ENCODE results near the gene PIEZO1.
A peak's percentile ranks its signal among the peaks of the same experiment; 100 is the strongest.

The PIEZO1 gene

DNA sequence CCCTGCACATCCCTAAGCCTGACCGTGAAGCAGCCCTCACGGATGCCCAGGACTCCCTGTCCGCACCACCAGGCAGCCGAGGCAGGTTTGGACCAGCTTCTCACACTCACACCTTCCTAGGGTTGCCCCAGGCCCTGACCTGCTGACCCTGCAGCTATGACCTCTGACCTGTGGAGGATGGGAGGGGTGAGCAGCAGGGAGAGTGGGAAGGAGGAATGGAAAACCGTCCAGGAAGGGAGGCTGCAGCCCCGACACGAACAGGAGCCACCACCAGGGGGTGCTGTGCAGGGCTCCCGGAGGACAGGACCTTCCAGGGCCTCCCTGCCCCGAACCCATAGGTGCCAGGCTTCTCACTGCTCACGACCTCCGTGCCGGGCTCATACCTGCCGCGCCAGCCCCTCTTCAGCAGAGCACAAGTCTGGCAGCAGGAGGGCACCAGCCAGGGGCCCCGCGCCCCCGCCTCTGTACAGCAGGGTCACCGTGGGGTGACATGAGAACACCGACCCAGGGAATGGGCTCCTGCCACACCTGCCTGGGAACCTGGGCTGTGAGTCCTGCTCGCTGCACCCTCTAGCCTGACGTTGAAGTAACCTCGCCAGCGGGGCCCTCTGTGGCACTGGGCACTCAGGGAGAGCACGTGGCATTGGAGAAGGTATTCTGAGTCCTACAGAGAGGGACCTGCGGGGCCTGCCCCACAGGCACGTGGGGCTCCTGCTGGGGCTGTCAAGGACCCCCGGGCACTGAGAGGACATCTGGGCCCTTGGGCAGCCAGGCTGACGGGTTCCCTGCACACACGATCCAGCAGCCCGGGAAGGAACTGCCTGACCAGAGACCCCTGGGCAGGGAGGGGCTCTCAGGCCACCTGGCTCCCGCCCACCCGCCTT, 41.1 kb downstream of the PIEZO1 start:
- H2BK12ac ChIP-seq (ENCODE audit: low read length) = no peak overlapping the region
- no peak overlapping the region for H2AFZ ChIP-seq (ENCODE audit: insufficient read depth, low read length, poor library complexity)
- no CpG with 5 or more reads among the region's 32 CpGs for WGBS (ENCODE audit: extremely low coverage, insufficient coverage, insufficient read length)
- no peaks in the 10 kb centered on the region for H3K27me3 ChIP-seq (ENCODE audit: insufficient read depth, low read length)
- H2BK120ac ChIP-seq (ENCODE audit: insufficient read depth, low read length, poor library complexity) = no peak overlapping the region
- H4K8ac ChIP-seq (ENCODE audit: low read depth, low read length) = no peak overlapping the region
- no peaks in the 10 kb centered on the region for H3K79me2 ChIP-seq (ENCODE audit: control insufficient read depth, insufficient read depth, low read length, poor library complexity)
- peak; percentile 76 to 82 for DNase-seq
- no peak overlapping the region for H3K4me3 ChIP-seq (ENCODE audit: low read depth, low read length)
- no peaks in the 10 kb centered on the region for H3K79me1 ChIP-seq (ENCODE audit: low read length)
- no peak overlapping the region for H4K91ac ChIP-seq (ENCODE audit: low read depth, low read length)
- H3K27ac ChIP-seq (ENCODE audit: low read depth, low read length) = no peak overlapping the region
- H2BK5ac ChIP-seq (ENCODE audit: low read depth, low read length, poor library complexity) = no peak overlapping the region
- H3K14ac ChIP-seq (ENCODE audit: low read length) = no peak overlapping the region
- H3K36me3 ChIP-seq (ENCODE audit: control insufficient read depth in 1 of 2, insufficient read depth in 2 of 2, low read length in 2 of 2) = peaks cover 26 to 41% of the 10 kb centered on the region in 2 experiments
- H2AK5ac ChIP-seq (ENCODE audit: low read length) = no peak overlapping the region
- no peak overlapping the region for H3K23ac ChIP-seq (ENCODE audit: low read length)
- no peak overlapping the region for H3K4me2 ChIP-seq (ENCODE audit: low read length)
- no peak overlapping the region for H4K12ac ChIP-seq (ENCODE audit: low read depth, low read length)
- H3K4ac ChIP-seq (ENCODE audit: low read depth, low read length) = no peak overlapping the region
- no peak overlapping the region for H3K18ac ChIP-seq (ENCODE audit: low read length)
- H3K9me3 ChIP-seq (ENCODE audit: insufficient read depth, low read depth, low read length) = no peaks in the 10 kb centered on the region
- H3K9ac ChIP-seq (ENCODE audit: low read length) = no peak overlapping the region
- H3K4me1 ChIP-seq (ENCODE audit: control insufficient read depth in 1 of 2, insufficient read depth in 2 of 2, low read length in 2 of 2) = peaks cover 4 to 13% of the 10 kb centered on the region in 2 experiments

DNA sequence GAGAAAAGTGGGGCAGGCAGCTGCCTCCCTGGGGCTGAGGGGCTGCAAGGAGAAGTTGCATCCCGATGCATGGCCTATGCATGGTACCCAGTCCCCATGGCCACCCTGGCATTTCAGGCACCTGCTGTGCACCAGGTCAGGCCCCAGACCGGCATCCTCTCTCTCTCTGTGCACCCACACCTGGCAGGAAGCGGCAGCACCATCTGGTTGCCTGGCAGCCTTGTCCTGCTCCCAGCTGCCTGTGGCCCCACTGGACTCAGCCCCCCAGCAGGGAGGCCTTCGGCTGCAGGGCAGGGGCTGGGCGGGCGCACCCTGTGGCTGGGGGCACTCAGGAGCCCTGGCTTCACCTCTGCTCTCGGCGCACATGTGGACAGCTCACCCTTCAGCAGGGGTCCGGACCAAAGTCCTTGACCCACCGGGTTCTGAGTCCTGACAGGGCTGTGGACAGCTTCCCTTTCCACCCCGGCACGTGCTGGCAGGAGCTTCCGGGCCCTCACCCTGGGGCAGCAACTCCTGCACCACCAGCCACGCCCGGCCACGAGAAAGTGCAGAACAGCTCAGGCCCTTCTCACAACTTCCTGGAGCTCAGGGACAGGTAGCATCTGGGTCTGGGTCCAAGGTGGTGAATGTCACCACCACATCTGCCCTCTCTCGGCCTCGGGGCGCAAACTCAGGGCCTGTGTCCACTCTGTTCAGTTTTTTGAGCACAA, 42.0 kb downstream of the PIEZO1 start:
- H2AFZ ChIP-seq (ENCODE audit: insufficient read depth, low read length, poor library complexity) = no peak overlapping the region
- H3K23ac ChIP-seq (ENCODE audit: low read length) = no peak overlapping the region
- no peaks in the 10 kb centered on the region for H3K27me3 ChIP-seq (ENCODE audit: insufficient read depth, low read length)
- no peak overlapping the region for H3K4me3 ChIP-seq (ENCODE audit: low read depth, low read length)
- H3K9ac ChIP-seq (ENCODE audit: low read length) = no peak overlapping the region
- no CpG with 5 or more reads among the region's 19 CpGs for WGBS (ENCODE audit: extremely low coverage, insufficient coverage, insufficient read length)
- H3K14ac ChIP-seq (ENCODE audit: low read length) = no peak overlapping the region
- H2BK5ac ChIP-seq (ENCODE audit: low read depth, low read length, poor library complexity) = no peak overlapping the region
- H3K27ac ChIP-seq (ENCODE audit: low read depth, low read length) = no peak overlapping the region
- no peak overlapping the region for H4K91ac ChIP-seq (ENCODE audit: low read depth, low read length)
- DNase-seq = no peak
- H3K79me1 ChIP-seq (ENCODE audit: low read length) = no peaks in the 10 kb centered on the region
- H3K36me3 ChIP-seq (ENCODE audit: control insufficient read depth in 1 of 2, insufficient read depth in 2 of 2, low read length in 2 of 2) = peaks cover 33 to 37% of the 10 kb centered on the region in 2 experiments
- no peaks in the 10 kb centered on the region for H3K9me3 ChIP-seq (ENCODE audit: insufficient read depth, low read depth, low read length)
- H3K4ac ChIP-seq (ENCODE audit: low read depth, low read length) = no peak overlapping the region
- no peak overlapping the region for H3K4me2 ChIP-seq (ENCODE audit: low read length)
- H3K79me2 ChIP-seq (ENCODE audit: control insufficient read depth, insufficient read depth, low read length, poor library complexity) = no peaks in the 10 kb centered on the region
- no peak overlapping the region for H2BK12ac ChIP-seq (ENCODE audit: low read length)
- H2AK5ac ChIP-seq (ENCODE audit: low read length) = no peak overlapping the region
- peaks cover 4 to 13% of the 10 kb centered on the region in 2 experiments for H3K4me1 ChIP-seq (ENCODE audit: control insufficient read depth in 1 of 2, insufficient read depth in 2 of 2, low read length in 2 of 2)
- no peak overlapping the region for H4K8ac ChIP-seq (ENCODE audit: low read depth, low read length)
- no peak overlapping the region for H4K12ac ChIP-seq (ENCODE audit: low read depth, low read length)
- no peak overlapping the region for H3K18ac ChIP-seq (ENCODE audit: low read length)
- no peak overlapping the region for H2BK120ac ChIP-seq (ENCODE audit: insufficient read depth, low read length, poor library complexity)

DNA sequence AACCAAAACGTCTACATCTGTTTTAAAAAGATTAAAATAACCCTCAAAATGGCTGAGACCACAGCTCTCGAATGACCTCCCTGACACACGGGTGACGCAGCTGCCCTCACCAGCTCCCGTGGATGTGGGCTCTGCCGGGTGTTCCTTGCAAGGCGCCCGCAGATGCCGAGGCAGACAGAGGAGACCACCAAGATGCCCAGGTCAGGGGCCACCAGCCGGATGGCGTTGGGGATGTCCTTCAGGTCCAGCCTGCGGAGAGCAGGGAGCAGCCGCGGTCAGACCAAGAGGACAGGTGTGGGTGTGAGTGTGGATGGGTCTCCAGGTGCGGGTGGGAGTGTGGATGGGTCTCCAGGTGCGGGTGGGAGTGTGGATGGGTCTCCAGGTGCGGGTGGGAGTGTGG, 43.7 kb downstream of the PIEZO1 start:
- H2AK5ac ChIP-seq (ENCODE audit: low read length) = no peak overlapping the region
- WGBS (ENCODE audit: extremely low coverage, insufficient coverage, insufficient read length) = no CpG with 5 or more reads among the region's 17 CpGs
- H3K4me2 ChIP-seq (ENCODE audit: low read length) = no peak overlapping the region
- no peak overlapping the region for H2AFZ ChIP-seq (ENCODE audit: insufficient read depth, low read length, poor library complexity)
- H3K79me1 ChIP-seq (ENCODE audit: low read length) = no peaks in the 10 kb centered on the region
- no peak overlapping the region for H3K27ac ChIP-seq (ENCODE audit: low read depth, low read length)
- no peak overlapping the region for H4K91ac ChIP-seq (ENCODE audit: low read depth, low read length)
- H3K23ac ChIP-seq (ENCODE audit: low read length) = no peak overlapping the region
- no peaks in the 10 kb centered on the region for H3K79me2 ChIP-seq (ENCODE audit: control insufficient read depth, insufficient read depth, low read length, poor library complexity)
- no peaks in the 10 kb centered on the region for H3K9me3 ChIP-seq (ENCODE audit: insufficient read depth, low read depth, low read length)
- H3K18ac ChIP-seq (ENCODE audit: low read length) = no peak overlapping the region
- H3K4ac ChIP-seq (ENCODE audit: low read depth, low read length) = no peak overlapping the region
- H4K8ac ChIP-seq (ENCODE audit: low read depth, low read length) = no peak overlapping the region
- H2BK12ac ChIP-seq (ENCODE audit: low read length) = no peak overlapping the region
- peaks cover 4 to 13% of the 10 kb centered on the region in 2 experiments for H3K4me1 ChIP-seq (ENCODE audit: control insufficient read depth in 1 of 2, insufficient read depth in 2 of 2, low read length in 2 of 2)
- H4K12ac ChIP-seq (ENCODE audit: low read depth, low read length) = no peak overlapping the region
- H3K36me3 ChIP-seq (ENCODE audit: control insufficient read depth in 1 of 2, insufficient read depth in 2 of 2, low read length in 2 of 2) = peaks cover 36 to 46% of the 10 kb centered on the region in 2 experiments
- no peak overlapping the region for H2BK5ac ChIP-seq (ENCODE audit: low read depth, low read length, poor library complexity)
- no peak overlapping the region for H3K14ac ChIP-seq (ENCODE audit: low read length)
- no peak for DNase-seq
- no peak overlapping the region for H3K9ac ChIP-seq (ENCODE audit: low read length)
- H3K27me3 ChIP-seq (ENCODE audit: insufficient read depth, low read length) = no peaks in the 10 kb centered on the region
- no peak overlapping the region for H2BK120ac ChIP-seq (ENCODE audit: insufficient read depth, low read length, poor library complexity)
- H3K4me3 ChIP-seq (ENCODE audit: low read depth, low read length) = no peak overlapping the region

DNA sequence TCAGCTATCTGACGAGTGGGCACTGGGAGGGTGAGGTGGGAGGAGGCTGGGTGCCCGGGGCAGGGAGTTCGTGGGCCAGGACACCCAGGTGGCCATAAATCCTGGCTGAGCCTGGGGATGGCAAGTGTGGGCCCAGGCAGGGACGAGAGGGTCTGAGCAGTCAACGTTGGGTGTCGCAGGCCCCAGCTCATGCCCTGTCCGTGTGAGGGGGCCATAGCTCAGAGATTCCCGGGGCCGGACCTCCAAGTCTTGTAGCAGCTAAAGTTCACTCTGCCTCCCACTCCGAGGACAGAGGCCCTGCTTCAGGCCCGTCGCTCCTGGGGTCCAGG, 44.3 kb downstream of the PIEZO1 start:
- H2AFZ ChIP-seq (ENCODE audit: insufficient read depth, low read length, poor library complexity) = no peak overlapping the region
- WGBS (ENCODE audit: extremely low coverage, insufficient coverage, insufficient read length) = no CpG with 5 or more reads among the region's 12 CpGs

More for the DNA sequence above, 44.3 kb downstream of the PIEZO1 start:
- Histone ChIP-seq H3K27ac (ENCODE audit: low read depth, low read length) (no peak overlapping the region), H2AK5ac (ENCODE audit: low read length) (no peak overlapping the region), H3K14ac (ENCODE audit: low read length) (no peak overlapping the region), H3K18ac (ENCODE audit: low read length) (no peak overlapping the region), H3K79me1 (ENCODE audit: low read length) (no peaks in the 10 kb centered on the region), H4K91ac (ENCODE audit: low read depth, low read length) (no peak overlapping the region), H3K23ac (ENCODE audit: low read length) (no peak overlapping the region), H3K9ac (ENCODE audit: low read length) (no peak overlapping the region), H4K12ac (ENCODE audit: low read depth, low read length) (no peak overlapping the region), H3K27me3 (ENCODE audit: insufficient read depth, low read length) (no peaks in the 10 kb centered on the region), H3K4me3 (ENCODE audit: low read depth, low read length) (no peak overlapping the region), H4K8ac (ENCODE audit: low read depth, low read length) (no peak overlapping the region), H3K4ac (ENCODE audit: low read depth, low read length) (no peak overlapping the region), H2BK5ac (ENCODE audit: low read depth, low read length, poor library complexity) (no peak overlapping the region), H3K79me2 (ENCODE audit: control insufficient read depth, insufficient read depth, low read length, poor library complexity) (no peaks in the 10 kb centered on the region), H2BK12ac (ENCODE audit: low read length) (no peak overlapping the region), H3K9me3 (ENCODE audit: insufficient read depth, low read depth, low read length) (no peaks in the 10 kb centered on the region), H3K36me3 (ENCODE audit: control insufficient read depth in 1 of 2, insufficient read depth in 2 of 2, low read length in 2 of 2) (peaks cover 42 to 48% of the 10 kb centered on the region in 2 experiments), H3K4me1 (ENCODE audit: control insufficient read depth in 1 of 2, insufficient read depth in 2 of 2, low read length in 2 of 2) (peaks cover 4 to 13% of the 10 kb centered on the region in 2 experiments), H3K4me2 (ENCODE audit: low read length) (no peak overlapping the region), H2BK120ac (ENCODE audit: insufficient read depth, low read length, poor library complexity) (no peak overlapping the region)
- no peak for DNase-seq

Data from trophoblast cell (in vitro differentiated cells and primary cell).